HCT116 (cell line): ENCODE data around the gene MCF2L. TPM values are rescaled to one million over a fixed set of nuclear protein-coding genes. Genes with fewer than 3 reads are reported as not detected.

ENCODE experiments used
- ATAC-seq: fragments of 200-7000 bp; cut with Tn5 transposase; 2 replicates; pipeline ENCODE4 v1.9.1; 2020; ENCODE audit warnings: mild to moderate bottlenecking, moderate library complexity
- BruUV-seq: library from RNA; stranded (reverse); fragments of 400-500 nt; replicated peaks from 2 replicates; lab custom pipeline; 2021; lab: Mats Ljungman, UMichigan
- CTCF ChIA-PET: fragments of 300-600 bp; sonication (Branson Sonifier 250); formaldehyde crosslinking; loops from one replicate; lab custom pipeline; 2021; ENCODE audit warnings: antibody characterized with exemption; lab: Charles Lee
- POLR2A ChIA-PET: fragments of 300-600, 350-600 bp; sonication (Branson Sonifier 250); formaldehyde crosslinking; loops from one replicate; lab custom pipeline; 2021; ENCODE audit warnings: antibody characterized with exemption; lab: Charles Lee
- RAD21 ChIA-PET, 2 experiments: fragments of 300-600 bp; sonication (Branson Sonifier 250); formaldehyde crosslinking; loops; one replicate each; lab custom pipeline; 2023; ENCODE audit warnings: low total read pairs in 2 of 2; ENCODE audit not compliant: uncharacterized antibody in 2 of 2, unreplicated experiment in 2 of 2, low non-redundant PET in 1 of 2; lab: Charles Lee
- DNase-seq: peaks from one replicate; pipeline ENCODE4 v3.0.0-alpha.2; 2010; ENCODE audit warnings: low read depth, low spot score
- H2AFZ ChIP-seq: fragments of 200-600 bp; shearing (Covaris generic), sonication (generic); 2 replicates; pipeline ENCODE4 v1.6.1; 2017; ENCODE audit warnings: low read depth, mixed run types, mixed read lengths, antibody characterized with exemption, low read length; ENCODE audit not compliant: poor library complexity, severe bottlenecking
- H3K27ac ChIP-seq: 2 replicates; pipeline ENCODE4 v1.5.1; 2012; ENCODE audit warnings: low read depth, low read length
- H3K27me3 ChIP-seq: fragments of 200-600 bp; sonication (generic); 2 replicates; pipeline ENCODE4 v1.6.1; 2016; ENCODE audit warnings: mixed run types, low read length, mixed read lengths; ENCODE audit not compliant: insufficient read depth
- H3K36me3 ChIP-seq, 2 experiments: fragments of 200-500 bp in 1 of 2; fragments of 200-600 bp in 1 of 2; sonication (Bioruptor generic) in 1 of 2; sonication (generic) in 1 of 2; 2 replicates each; pipeline versions ENCODE4 v1.5.1 to v1.6.1; 2014 to 2016; ENCODE audit warnings: low read length in 2 of 2, inconsistent platforms in 1 of 2, mixed read lengths in 1 of 2, mixed run types in 1 of 2; ENCODE audit not compliant: insufficient read depth in 2 of 2, control insufficient read depth in 1 of 2
- H3K4me1 ChIP-seq, 2 experiments: fragments of 200-600 bp in 1 of 2; sonication (generic) in 1 of 2; 2 replicates each; pipeline versions ENCODE4 v1.5.1 to v1.6.1; 2012 to 2017; ENCODE audit warnings: low read length in 2 of 2, inconsistent platforms in 1 of 2, mild to moderate bottlenecking in 1 of 2, mixed read lengths in 1 of 2, mixed run types in 1 of 2, moderate library complexity in 1 of 2; ENCODE audit not compliant: insufficient read depth in 2 of 2, control insufficient read depth in 1 of 2
- H3K4me2 ChIP-seq: fragments of 200-600 bp; sonication (generic); 2 replicates; pipeline ENCODE4 v1.6.1; 2017; ENCODE audit warnings: mixed run types, low read length, mixed read lengths
- H3K4me3 ChIP-seq, 2 experiments: fragments of 200-600 bp in 1 of 2; sonication (generic) in 1 of 2; replicated peaks in 1 of 2; 2 replicates each; pipeline ENCODE4 v1.5.1; 2011 to 2016; ENCODE audit warnings: low read length in 2 of 2, control low read depth in 1 of 2, low read depth in 1 of 2, mild to moderate bottlenecking in 1 of 2, mixed read lengths in 1 of 2, mixed run types in 1 of 2
- H3K79me2 ChIP-seq: fragments of 200-600 bp; sonication (generic); 2 replicates; pipeline ENCODE4 v1.6.1; 2017; ENCODE audit warnings: mild to moderate bottlenecking, mixed run types, low read length, moderate library complexity, mixed read lengths; ENCODE audit not compliant: insufficient read depth
- H3K9ac ChIP-seq: fragments of 200-600 bp; sonication (generic); 2 replicates; pipeline ENCODE4 v1.6.1; 2016; ENCODE audit warnings: low read length, mixed read lengths
- H3K9me2 ChIP-seq: fragments of 200-600 bp; sonication (generic), shearing (Covaris generic); 2 replicates; pipeline ENCODE4 v1.6.1; 2017; ENCODE audit warnings: mixed run types, mild to moderate bottlenecking, moderate library complexity; ENCODE audit not compliant: insufficient read depth
- H3K9me3 ChIP-seq, 2 experiments: fragments of 200-500 bp in 1 of 2; fragments of 200-600 bp in 1 of 2; sonication (Bioruptor generic) in 1 of 2; sonication (generic) in 1 of 2; 2 replicates each; pipeline ENCODE4 v1.6.1; 2014 to 2017; ENCODE audit warnings: low read length in 2 of 2, mixed read lengths in 2 of 2, inconsistent platforms in 1 of 2, low read depth in 1 of 2, mild to moderate bottlenecking in 1 of 2, mixed run types in 1 of 2, moderate library complexity in 1 of 2; ENCODE audit not compliant: control insufficient read depth in 1 of 2, insufficient read depth in 1 of 2
- H4K20me1 ChIP-seq: fragments of 200-600 bp; sonication (generic), shearing (Covaris generic); 2 replicates; pipeline ENCODE4 v1.6.1; 2017; ENCODE audit warnings: mixed run types, mild to moderate bottlenecking, moderate library complexity; ENCODE audit not compliant: insufficient read depth
- CBX3 ChIP-seq: IDR thresholded peaks from 2 replicates; pipeline ENCODE4 v1.6.1; 2012; ENCODE audit warnings: low read depth
- CTCF ChIP-seq, 3 experiments: fragments of 200-600 bp in 1 of 3; sonication (generic) in 1 of 3; IDR thresholded peaks in 2 of 3; conservative IDR thresholded peaks in 1 of 3; 2 replicates each; pipeline ENCODE4 v1.5.1; 2012 to 2017; ENCODE audit warnings: low read depth in 2 of 3, low read length in 2 of 3, antibody characterized with exemption in 1 of 3, borderline replicate concordance in 1 of 3, control low read depth in 1 of 3, mild to moderate bottlenecking in 1 of 3, mixed read lengths in 1 of 3, mixed run types in 1 of 3, moderate library complexity in 1 of 3; ENCODE audit not compliant: insufficient read depth in 1 of 3
- EGR1 ChIP-seq: IDR thresholded peaks from 2 replicates; pipeline ENCODE4 v1.6.1; 2012; ENCODE audit warnings: low read depth
- ELF1 ChIP-seq: IDR thresholded peaks from 2 replicates; pipeline ENCODE4 v1.6.1; 2012; ENCODE audit warnings: low read depth, borderline replicate concordance
- EZH2 ChIP-seq: fragments of 200-600 bp; sonication (generic); IDR thresholded peaks from 2 replicates; pipeline ENCODE4 v1.6.1; 2017; ENCODE audit warnings: antibody characterized with exemption, mixed run types
- EZH2phosphoT487 ChIP-seq: fragments of 200-600 bp; IDR thresholded peaks from 2 replicates; pipeline ENCODE4 v1.6.1; 2018; ENCODE audit warnings: antibody characterized with exemption, borderline replicate concordance
- MAX ChIP-seq: IDR thresholded peaks from 2 replicates; pipeline ENCODE4 v1.6.1; 2012
- POLR2A ChIP-seq: IDR thresholded peaks from 2 replicates; pipeline ENCODE4 v1.7.0; 2011; ENCODE audit warnings: borderline replicate concordance; ENCODE audit not compliant: insufficient read depth, insufficient read length; ENCODE audit errors: extremely low read depth
- POLR2AphosphoS5 ChIP-seq: IDR thresholded peaks from 2 replicates; pipeline ENCODE4 v1.6.1; 2011; ENCODE audit warnings: mild to moderate bottlenecking, low read depth, low read length, moderate library complexity
- SIN3A ChIP-seq: IDR thresholded peaks from 2 replicates; pipeline ENCODE4 v1.6.1; 2012; ENCODE audit warnings: low read depth
- TCF7L2 ChIP-seq: IDR thresholded peaks from 2 replicates; pipeline ENCODE4 v1.7.0; 2011; ENCODE audit warnings: borderline replicate concordance, inconsistent platforms; ENCODE audit not compliant: insufficient read depth, insufficient read length; ENCODE audit errors: extremely low read depth
- YY1 ChIP-seq: IDR thresholded peaks from 2 replicates; pipeline ENCODE4 v1.6.1; 2011; ENCODE audit warnings: low read length, low read depth, moderate library complexity, mild to moderate bottlenecking; ENCODE audit not compliant: insufficient replicate concordance; ENCODE audit errors: extremely low read depth
- ZFX ChIP-seq: fragments of 450-650 bp; IDR thresholded peaks from 2 replicates; pipeline ENCODE4 v1.6.1; 2017
- ZNF274 ChIP-seq: fragments of 200-500 bp; sonication (Bioruptor generic); IDR thresholded peaks from 2 replicates; pipeline ENCODE4 v1.6.1; 2014; ENCODE audit warnings: mild to moderate bottlenecking, low read depth, low read length, inconsistent platforms
- intact Hi-C: fragments of 100-400 bp; cut with micrococcal nuclease; formaldehyde crosslinking; loops from 2 replicates; pipeline ENCODE4 v1.10.0; 2022
- total RNA-seq: library from RNA; stranded (reverse); gene quantifications from one replicate; pipeline ENCODE4 v1.2.1, GENCODE V29; 2021; ENCODE audit not compliant: unreplicated experiment
- TF ChIP-seq, protein P1 (sequence below): IDR thresholded peaks from 2 replicates; pipeline ENCODE4 v1.6.1; 2011; ENCODE audit warnings: mild to moderate bottlenecking, low read length, moderate library complexity; ENCODE audit not compliant: insufficient replicate concordance; ENCODE audit errors: extremely low read depth
- TF ChIP-seq, protein P2 (sequence below): IDR thresholded peaks from 2 replicates; pipeline ENCODE4 v1.6.1; 2012; ENCODE audit warnings: low read depth

The MCF2L gene
- total RNA-seq, 1 experiment from 2014 or later, result 19.3 TPM

DNA sequence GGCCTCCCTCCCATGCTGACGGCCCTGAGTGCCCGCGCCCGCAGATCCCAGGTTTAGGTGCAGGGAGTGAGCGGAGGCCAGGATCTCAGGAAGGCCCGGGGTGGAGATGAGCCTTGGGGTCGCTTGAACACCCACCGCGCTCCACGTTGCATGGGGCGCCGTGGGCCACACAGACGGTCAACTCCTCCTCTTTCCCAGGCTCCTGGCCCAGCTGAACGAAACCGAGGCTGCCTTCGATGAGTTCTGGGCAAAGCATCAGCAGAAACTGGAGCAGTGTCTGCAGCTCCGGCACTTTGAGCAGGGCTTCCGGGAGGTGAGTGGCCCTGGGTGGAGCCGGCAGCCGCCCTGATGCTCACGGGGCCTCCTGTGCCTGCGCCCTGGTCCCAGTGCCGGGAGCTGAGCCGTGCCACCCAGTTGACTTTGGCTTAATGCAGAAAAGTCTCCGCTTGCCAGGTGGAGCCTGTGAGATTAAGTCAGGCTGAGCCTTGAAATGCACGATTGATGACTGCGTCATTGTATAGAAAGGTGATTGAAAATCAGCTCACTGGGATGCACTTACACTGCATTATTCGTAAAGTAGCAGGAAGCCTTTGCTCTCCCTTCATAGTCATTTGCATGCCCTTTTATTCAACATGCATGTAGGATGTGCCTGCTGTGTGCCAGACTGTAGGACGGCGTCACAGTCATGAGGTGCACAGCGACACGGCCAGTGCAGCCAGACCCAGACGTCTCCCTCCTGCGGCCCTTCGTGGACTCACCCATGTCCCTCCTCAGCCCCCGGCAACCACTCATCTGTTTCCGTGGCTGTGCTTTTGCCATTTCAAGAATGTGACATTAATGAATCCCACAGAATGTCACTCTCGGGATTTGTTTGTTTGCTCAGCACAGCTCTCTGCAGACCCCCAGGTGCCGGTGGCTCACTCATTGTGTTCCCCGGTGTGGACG, 101.1 kb downstream of the MCF2L start:
- Histone ChIP-seq H3K27ac (no peak overlapping the region), H4K20me1 (no peaks in the 10 kb centered on the region), H3K27me3 (peaks cover 12% of the 10 kb centered on the region; the same call in 1 of the 2 replicates), H3K4me1 (peaks cover 18 to 20% of the 10 kb centered on the region in 2 experiments), H3K9ac (no peak overlapping the region), H2AFZ (no peak overlapping the region), H3K4me2 (no peak overlapping the region), H3K4me3 (no peak overlapping the region), H3K36me3 (no peaks in the 10 kb centered on the region), H3K9me2 (no peaks in the 10 kb centered on the region), H3K79me2 (no peaks in the 10 kb centered on the region), H3K9me3 (no peaks in the 10 kb centered on the region)
- no peak for ATAC-seq
- ChIA-PET POLR2A (no interaction called here), RAD21 (interaction anchor here in 1 of 2 experiments (0.6 kb wide), 1 partner anchor 141 kb away, joined by 4 read pairs; no protein-coding TSS in a partner anchor), CTCF (no interaction called here)
- no peak for DNase-seq
- intact Hi-C loops, result no loop called here
- no TSS peak for BruUV-seq
- TF ChIP-seq EGR1 (no peak), TCF7L2 (no peak), ZNF274 (no peak), YY1 (no peak), EZH2phosphoT487 (no peak), POLR2A (no peak), CBX3 (no peak), ZFX (no peak), MAX (no peak), SIN3A (no peak), CTCF (IDR thresholded peaks at IDR 0.05 in 2 of 3, conservative IDR thresholded peaks at IDR 0.05 in 1 of 3; ENCODE audit: borderline replicate concordance in 1 of 3, insufficient read depth in 1 of 3, low read depth in 2 of 3, low read length in 2 of 3) (no peak), EZH2 (no peak), POLR2AphosphoS5 (no peak), ELF1 (no peak)
- TF ChIP-seq, protein P1, sequence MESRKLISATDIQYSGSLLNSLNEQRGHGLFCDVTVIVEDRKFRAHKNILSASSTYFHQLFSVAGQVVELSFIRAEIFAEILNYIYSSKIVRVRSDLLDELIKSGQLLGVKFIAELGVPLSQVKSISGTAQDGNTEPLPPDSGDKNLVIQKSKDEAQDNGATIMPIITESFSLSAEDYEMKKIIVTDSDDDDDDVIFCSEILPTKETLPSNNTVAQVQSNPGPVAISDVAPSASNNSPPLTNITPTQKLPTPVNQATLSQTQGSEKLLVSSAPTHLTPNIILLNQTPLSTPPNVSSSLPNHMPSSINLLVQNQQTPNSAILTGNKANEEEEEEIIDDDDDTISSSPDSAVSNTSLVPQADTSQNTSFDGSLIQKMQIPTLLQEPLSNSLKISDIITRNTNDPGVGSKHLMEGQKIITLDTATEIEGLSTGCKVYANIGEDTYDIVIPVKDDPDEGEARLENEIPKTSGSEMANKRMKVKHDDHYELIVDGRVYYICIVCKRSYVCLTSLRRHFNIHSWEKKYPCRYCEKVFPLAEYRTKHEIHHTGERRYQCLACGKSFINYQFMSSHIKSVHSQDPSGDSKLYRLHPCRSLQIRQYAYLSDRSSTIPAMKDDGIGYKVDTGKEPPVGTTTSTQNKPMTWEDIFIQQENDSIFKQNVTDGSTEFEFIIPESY, result no peak
- TF ChIP-seq, protein P2, sequence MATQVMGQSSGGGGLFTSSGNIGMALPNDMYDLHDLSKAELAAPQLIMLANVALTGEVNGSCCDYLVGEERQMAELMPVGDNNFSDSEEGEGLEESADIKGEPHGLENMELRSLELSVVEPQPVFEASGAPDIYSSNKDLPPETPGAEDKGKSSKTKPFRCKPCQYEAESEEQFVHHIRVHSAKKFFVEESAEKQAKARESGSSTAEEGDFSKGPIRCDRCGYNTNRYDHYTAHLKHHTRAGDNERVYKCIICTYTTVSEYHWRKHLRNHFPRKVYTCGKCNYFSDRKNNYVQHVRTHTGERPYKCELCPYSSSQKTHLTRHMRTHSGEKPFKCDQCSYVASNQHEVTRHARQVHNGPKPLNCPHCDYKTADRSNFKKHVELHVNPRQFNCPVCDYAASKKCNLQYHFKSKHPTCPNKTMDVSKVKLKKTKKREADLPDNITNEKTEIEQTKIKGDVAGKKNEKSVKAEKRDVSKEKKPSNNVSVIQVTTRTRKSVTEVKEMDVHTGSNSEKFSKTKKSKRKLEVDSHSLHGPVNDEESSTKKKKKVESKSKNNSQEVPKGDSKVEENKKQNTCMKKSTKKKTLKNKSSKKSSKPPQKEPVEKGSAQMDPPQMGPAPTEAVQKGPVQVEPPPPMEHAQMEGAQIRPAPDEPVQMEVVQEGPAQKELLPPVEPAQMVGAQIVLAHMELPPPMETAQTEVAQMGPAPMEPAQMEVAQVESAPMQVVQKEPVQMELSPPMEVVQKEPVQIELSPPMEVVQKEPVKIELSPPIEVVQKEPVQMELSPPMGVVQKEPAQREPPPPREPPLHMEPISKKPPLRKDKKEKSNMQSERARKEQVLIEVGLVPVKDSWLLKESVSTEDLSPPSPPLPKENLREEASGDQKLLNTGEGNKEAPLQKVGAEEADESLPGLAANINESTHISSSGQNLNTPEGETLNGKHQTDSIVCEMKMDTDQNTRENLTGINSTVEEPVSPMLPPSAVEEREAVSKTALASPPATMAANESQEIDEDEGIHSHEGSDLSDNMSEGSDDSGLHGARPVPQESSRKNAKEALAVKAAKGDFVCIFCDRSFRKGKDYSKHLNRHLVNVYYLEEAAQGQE, result no peak
